ENCODE measurements around the gene MS4A18.
A peak's percentile ranks its signal among the peaks of the same experiment; 100 is the strongest.
"Not testable (repeated sequence)": the region's sequence is repeated elsewhere in the genome, so short reads cannot be mapped to it uniquely, and the experiment has no call there.

The MS4A18 gene

DNA sequence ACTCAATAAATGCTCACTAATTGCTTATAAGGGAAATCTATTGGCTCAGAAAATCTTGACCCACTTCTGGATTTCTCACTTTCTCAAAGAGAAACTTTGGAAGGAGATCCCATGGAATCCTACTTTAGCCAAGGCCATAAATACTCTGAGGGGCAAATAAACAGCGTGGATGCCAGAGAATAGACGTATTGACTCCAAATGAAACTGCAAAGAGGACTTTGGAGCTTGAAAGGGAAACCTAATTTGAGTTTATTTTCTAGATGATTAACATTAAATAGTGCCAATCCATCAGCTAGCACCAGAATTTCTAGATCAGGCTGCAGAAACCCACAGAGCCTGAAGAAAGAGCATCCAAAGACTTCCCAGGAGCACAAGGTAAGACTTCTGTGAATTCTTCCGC is at the start of gene MS4A18:
Gene MS4A18, plus strand, starts transcription at position 301 of the 400 bp plus-strand sequence.
- no peak for DNase-seq

DNA sequence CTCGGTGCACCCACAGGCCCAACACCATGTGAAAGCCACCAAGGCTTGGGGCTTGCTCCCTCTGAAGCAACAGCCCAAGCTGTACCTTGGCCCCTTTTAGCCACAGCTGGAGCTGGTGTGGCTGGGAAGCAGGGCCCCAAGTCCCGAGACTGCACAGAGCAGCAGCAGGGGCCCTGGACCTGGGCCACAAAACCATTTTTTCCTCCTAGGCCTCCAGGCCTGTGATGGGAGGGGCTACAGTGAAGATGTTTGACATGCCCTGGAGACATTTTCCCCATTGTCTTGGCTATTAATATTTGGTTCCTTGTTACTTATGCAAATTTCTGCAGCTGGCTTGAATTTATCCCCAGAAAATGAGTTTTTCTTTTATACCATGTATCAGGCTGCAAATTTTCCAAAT is 46.3 kb upstream of the MS4A18 start:
- not testable (repeated sequence) for DNase-seq

DNA sequence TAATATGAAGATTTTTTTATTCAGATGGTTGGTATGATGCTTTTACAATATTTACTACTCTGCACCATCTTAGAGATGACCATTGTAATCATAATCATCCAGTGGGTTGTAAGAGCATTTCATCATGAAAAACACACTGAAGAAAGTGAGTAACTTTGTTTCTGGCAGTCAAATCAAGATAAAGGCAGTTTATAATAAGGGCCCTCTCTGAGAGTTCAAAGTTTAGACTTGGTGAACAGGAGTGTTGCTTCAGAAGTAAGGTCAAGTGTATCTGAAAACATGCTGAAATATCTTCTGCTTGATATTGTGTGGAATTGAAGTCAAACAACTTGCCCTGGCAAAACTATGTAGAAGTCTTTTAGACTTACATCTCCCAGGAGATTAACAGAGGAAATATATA is 44.6 kb upstream of the MS4A18 start:
- DNase-seq, result no peak

DNA sequence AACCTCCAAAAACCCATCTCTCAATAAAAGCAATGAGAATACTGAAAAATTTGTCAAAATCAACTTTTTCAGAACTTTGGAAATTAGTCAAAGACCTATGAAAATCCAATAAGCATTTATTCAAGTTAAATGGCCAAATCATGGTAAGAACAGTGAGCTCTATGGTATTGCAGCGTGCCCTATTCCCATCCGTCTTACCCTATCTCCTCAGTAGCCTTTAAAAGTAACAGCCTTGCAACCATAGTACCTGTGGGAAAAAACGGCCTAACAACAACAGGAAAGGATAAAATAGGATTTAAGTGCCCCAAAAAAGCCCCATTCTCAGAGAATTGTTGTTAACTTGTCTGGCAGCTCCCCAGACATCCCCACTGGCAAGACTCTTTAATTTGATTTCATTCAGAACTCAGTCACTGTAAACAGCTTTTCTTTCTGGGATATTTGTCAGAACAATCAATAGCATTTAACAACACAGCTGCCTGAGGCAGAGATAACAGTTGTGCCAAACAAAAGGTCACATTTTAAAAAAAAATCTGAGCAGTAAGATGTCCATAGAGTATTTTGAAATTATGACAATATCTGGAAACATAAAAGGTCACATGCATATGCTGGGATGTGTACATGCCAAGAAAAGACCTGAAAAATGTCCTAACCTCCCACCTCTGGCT is 43.9 kb upstream of the MS4A18 start:
- DNase-seq, result no peak

DNA sequence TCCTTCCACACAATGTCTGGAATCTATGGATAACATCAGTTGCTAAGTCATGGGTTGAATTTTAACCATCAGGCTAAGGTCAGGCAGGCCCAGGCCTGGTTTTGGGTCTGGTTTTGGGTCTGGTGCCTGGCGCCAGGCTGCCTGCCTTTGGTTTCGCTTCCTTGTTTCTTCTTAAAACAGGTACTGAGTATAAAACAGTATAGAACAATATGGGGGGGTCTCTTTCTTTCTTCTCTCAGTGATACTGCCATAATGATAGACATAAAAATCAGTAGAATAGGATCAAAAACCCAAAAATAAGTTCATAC is 40.0 kb upstream of the MS4A18 start:
- DNase-seq, result not testable (repeated sequence)

DNA sequence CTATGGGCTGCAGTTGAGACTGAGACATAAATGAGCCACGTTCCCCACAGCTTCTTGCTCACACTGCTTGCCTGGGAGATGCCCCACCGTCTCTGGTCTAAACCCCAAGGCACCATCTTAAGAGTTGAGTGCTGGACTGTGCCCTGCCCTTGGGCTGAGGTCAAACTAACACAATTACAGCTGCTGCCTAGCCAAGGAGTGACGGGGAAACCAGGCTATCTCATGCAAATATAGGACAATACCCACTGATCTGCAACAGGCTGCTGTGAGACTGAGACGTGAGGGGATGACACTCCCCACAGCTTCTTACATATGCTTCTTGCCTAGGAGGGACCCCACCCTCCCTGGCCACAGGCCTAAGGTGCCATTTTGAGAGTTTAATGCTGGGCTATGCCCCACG is 32.9 kb upstream of the MS4A18 start:
- DNase-seq, result no peak

DNA sequence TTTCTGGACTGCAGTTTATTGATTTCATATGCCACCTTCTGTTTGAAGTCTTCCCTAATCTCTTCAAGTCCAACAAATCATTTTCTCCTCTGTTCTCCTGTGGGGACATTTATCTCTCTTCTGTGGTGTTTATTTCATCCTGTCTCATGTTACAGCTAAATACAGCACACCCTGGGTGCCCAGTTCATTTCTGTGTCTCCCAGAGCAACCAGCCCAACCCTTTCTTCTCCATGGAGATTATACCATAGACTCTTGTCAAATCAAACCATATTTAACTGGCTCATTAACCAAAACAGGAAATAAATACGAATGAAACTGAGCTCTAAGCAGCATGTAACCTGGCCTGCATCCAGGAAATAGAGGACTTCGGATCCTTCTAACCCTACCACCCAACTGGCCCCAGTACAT is 25.2 kb upstream of the MS4A18 start, which contains the start of gene MS4A8:
Gene MS4A8, plus strand, starts transcription at position 329 of the 408 bp plus-strand sequence. CDS start 1,249 bp downstream, outside the sequence.
- no peak for DNase-seq

DNA sequence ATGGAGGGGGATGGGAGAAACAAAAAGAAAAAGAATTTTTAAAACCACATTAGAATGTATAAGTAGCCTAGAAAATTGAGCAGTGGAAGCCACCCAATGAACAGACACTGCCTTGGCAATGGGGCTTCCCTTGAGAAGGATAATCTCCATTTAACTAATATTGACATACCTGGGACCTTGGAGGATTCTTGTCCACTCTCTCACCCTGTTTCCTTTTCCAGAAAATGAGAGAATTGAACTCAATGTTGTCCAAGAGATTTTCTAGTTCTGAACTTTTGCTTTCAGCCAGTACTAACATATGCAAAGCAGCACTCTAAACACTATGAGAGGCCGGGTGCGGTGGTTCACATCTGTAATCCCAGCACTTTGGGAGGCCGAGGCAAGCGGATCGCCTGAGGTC is 24.6 kb upstream of the MS4A18 start:
- DNase-seq, result no peak

DNA sequence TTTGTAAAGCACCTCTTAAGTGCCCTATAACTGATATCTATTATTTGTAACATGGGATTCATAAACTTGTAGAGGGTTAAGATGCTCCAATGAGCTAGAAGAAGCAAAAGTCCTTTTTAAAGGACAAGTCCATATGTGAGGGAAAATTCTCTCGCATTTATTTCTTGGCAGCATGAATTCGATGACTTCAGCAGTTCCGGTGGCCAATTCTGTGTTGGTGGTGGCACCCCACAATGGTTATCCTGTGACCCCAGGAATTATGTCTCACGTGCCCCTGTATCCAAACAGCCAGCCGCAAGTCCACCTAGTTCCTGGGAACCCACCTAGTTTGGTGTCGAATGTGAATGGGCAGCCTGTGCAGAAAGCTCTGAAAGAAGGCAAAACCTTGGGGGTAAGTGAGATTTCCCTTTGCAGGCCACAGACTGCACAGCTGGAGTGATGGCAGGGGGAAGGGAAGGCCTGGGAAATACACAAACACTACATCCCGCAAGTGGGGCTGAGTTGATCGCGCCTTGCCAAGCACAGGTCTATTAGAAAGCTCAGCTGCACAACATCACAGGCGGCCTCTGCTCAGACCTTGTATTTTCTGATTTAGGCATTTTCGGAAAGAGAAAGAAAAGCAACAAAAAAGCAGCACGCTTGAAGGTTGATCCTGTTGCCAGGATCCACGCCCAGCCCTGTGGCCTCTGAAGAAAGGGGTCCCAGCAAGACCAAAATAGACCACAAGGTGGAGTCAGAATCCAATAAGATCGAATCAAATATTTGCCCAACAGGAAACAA is 23.6 kb upstream of the MS4A18 start:
- DNase-seq, result no peak

DNA sequence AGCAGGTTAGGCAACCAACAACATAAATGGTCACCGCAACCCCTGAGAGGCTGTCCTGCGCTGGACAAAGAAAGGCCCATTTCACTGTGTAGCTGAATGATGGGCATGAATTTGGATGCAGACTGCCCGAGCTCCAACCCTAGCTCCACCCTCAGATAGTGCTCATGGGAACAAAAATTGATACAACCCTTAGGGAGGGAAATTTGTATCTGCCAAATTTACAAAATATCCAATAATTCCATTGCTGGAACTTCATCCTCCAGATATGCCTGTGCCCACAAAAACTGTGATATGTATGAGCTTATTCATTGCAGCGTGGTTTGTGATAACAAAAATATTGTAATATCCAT is 23.1 kb upstream of the MS4A18 start:
- DNase-seq, result no peak

DNA sequence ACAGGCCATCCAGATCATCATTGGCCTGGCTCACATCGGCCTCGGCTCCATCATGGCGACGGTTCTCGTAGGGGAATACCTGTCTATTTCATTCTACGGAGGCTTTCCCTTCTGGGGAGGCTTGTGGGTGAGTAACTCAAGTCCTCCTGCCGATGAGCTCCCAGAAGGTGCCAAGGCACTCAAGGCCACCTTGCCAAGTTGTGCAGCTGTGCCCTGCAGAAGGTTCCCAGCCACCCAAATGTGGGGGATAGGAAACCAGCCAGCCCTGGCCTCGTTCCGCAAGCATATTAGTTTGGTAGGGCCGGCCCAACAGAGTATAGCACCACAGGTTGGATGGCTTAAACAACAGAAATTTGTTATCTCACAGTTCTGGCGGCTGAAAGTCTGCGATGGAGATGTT is 21.1 kb upstream of the MS4A18 start:
- no peak for DNase-seq

DNA sequence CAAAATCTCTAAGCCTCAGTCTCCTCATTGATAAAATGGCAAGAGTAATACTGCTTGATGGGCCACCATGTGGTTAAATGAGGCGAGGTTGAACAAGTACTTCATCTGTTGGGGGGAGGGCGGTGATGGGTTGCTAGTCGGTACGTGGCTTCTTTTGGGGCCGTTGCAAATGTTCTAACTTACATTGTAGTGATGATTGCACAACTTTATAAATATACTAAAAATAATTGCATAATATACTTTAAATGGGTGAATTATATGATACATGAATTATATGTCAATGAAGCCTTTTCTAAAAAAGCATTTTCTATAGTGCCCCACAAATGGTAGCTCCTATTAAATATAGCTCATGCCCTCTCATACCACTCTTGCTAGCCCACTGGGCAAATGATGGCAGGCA is 18.6 kb upstream of the MS4A18 start:
- no peak for DNase-seq

DNA sequence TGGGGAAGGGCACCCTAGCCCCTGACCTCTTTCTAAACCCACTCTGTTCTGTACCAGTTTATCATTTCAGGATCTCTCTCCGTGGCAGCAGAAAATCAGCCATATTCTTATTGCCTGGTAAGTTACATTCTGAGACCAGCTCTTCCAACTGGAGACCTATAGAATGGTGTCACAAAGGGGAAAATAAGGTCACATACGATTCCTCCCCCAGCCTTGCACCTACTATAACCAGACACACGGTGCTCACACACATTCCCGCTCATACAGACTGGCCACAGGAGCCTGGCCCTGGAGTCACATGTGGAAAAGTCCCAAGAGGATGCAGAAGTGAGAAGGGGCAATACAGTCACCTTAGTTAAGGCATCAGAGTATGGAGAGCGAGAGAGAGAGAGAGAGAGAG is 17.6 kb upstream of the MS4A18 start:
- DNase-seq, result no peak

DNA sequence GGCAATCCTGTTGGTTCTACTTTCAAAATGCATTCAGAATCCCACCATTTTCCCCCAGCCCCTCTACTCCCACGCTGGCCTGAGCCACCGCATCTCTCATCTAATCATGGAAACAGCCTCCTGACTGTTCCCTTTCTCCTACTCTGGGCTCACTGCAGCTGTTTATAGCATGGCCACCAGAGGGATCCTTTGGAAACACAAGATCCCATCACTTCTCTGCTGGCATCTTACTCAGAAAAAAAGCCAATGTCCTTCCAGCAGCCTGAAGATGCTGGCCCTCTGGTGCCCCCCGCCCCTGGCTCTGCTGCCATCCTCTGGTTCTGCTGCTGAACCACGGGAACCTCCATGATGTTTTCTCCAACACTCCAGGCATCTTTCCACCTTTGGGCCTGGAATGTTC is 14.0 kb upstream of the MS4A18 start:
- no peak for DNase-seq

DNA sequence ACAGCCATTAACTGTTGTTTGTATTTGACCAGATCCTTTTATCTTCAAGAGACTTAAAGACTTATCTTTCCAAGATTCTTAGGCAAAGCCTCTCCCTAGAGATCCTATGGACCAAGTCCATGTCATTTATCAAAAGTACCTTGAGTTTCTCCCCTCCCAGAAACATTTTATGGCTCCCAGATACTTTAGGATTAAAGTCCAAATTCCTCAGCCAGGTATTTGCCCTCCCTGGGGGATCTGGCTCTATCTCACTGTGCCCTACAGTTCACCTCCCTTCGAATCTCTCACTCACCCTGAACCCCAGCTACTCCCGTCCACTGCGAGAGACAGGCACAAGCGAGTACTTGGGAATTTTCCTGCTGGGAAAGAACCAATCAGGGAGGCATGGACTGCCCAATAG is 13.2 kb upstream of the MS4A18 start:
- no peak for DNase-seq

DNA sequence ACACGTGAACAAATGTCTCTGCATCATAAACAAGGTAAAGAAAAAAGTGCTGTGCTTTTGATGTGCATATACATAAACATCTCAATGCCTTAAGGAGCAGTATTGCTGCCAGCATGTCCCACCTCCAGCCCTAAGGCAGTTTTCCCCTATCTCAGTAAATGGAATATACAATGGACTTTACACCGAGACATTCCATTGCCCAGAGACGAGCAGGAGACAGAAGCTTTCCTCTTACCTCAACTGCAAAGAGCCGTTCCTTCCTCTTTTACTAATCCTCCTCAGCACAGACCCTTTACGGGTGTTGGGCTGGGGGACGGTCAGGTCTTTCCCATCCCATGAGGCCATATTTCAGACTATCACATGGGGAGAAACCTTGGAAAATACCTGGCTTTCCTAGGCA is 11.1 kb upstream of the MS4A18 start:
- not testable (repeated sequence) for DNase-seq

DNA sequence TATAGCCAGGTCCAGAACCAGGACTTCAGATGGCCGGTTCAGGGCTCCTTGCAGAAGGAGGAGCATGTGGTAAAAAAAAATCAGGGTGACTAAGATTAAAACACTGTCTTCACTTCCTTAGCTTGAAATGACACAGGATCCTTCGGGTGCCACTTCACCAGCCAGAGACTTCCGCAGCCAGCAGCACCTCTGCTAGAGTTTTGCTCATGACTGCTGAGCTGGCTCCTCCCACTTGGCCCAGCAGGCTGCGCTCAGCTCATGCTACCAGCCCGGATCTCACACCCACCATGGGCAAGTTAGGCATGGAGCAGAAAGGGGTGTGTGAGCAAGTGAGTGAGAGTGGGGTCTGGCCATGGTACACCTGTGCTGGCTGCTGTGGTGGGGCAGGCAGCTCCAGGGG is 6.6 kb upstream of the MS4A18 start:
- DNase-seq, result peak; percentile 2 to 27

DNA sequence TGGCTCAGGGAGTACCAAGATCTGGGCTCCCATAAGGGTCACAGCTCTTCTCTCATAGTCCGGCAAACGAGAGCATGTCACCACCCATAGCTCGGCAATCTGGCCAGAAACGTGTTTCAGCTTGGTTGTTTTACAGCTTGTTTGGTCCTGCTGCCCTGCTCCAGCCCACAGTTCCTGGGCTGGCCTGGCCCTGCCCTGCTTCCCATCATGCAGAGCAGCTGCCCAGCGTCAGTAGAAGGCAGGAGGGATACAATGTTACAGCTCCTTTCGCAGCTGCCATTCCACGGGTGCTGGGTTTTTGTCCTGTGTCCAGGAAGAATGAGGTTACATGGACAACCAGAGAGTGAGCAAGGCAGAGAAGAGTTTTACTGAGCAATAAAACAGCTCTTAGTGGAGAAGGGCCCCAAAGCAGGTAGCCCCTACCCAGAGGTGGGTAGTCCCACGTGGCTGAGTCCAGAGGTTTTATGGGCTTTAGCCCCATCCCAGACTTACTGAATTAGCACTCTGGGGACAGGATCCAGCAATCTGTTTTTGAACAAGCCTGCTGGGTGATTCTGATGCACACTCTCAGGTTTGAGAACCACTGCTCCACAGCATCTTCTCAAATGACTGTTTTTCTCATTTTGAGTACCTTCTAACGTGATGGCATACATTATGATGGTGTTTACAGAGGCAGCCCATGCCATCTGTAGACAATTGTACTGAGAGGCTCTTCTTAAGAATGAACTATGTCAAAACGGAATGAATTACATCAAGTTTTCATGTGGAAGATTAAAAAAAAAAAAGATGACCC is 5.8 kb upstream of the MS4A18 start:
- no peak for DNase-seq

DNA sequence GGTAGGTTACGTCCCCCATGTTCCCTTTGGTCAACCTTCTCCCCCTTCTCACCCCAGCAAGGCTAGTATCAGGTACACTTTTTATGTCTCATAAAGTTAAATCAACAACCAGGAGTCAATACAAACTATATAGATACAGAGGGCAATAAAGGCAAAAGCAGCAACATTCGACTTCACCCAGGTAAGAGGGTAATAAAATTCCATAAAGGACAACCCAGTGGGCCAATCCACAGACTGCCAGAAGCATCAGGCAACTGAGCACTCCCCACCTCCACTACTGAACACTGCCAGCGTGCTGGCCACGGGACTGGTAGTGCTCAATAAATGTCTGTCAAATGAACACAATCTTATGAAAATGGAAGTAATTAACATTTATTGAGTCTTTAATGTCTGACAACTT is 5.1 kb upstream of the MS4A18 start:
- DNase-seq, result no peak

DNA sequence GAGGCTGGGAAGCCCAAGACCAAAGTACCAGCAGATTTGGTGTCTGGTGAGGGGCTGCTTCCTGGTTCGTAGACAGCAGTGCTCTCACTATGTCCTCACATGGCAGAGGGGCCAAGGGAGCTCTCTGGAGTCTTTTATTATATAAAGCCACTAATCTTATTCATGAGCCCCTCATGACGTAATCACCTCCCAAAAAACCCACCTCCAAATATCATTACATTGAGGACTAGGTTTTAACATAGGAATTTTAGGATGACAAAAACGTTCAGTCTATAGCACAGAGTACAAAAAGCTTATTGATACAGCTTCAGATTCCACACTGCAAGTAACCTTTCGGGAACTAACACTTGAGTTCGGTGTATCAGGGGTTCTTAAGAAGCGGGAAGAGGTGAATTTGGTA is 4.1 kb upstream of the MS4A18 start:
- DNase-seq, result no peak

DNA sequence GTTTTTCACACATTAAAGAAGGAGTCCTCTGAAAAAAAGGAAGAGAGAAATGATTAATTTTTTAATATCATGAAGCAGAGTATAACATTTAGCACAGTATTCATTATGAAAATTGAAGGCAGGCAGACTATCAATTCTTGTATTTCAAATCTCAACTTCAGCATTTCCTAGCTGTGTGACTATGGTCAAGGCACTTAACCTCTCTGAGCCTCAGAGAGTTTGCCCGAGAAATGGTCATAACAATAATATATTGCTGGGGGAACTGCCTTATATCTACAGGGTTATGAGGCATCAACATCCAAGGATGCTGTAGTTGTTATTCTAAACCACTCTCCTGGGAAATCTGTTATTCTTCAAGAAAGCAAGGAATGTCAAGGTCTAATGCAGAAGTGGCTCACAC is 1.1 kb downstream of the MS4A18 start:
- DNase-seq, result no peak

DNA sequence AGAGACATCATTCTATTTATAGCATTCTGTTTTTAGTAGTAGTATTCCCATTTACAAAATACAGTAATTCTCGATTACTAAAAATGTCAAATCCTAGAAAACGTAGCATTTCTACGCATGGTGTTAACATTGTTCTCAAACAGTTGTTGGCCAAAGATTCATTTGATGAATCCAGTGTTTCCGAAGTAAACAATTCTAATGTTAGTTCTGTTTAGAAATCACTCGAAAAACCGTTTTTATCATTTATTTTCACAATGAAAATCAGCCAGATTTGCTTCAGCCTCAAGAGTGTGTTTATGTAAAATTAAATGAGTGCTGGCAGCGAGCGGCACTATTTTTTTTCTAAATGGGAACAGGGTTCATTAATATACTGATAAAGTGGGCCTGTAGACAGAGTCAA is 7.1 kb downstream of the MS4A18 start:
- DNase-seq, result no peak

DNA sequence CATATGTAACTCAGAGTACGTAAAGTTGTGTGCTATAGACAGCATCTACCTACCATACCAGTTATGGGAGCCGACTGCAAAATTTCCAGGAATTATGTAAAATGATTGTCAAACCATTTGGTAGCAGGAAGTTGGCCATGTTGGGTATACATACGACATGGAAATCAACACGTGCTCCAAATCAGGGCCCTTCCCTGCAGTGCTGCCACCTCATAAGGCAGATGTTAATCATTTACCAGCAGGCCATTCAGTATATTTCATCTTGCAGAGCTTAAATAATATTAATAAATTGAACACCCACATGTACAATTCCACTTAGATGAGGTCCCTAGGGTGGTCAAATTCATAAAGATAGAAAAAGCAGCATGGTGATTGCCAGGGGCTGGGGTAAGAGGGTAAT is 9.8 kb downstream of the MS4A18 start:
- no peak for DNase-seq

DNA sequence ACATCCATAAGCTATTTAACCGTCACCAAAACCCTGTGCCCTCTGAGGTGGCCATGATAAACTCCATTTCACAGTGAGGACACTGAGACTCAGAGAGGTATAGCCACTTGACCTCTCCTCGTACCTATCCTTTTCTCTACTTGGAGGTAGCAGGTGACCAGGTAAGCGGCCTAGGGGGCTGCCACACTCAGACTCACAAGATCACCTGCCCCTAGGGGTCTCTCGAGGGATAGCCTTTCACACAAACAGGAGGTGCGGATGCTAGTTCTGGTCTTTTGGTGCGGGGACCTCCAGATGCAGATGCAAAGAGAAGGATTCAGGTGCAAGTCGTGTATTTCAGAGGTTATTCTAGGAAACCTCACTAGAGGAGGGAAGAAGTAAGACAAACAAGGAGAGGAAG is 14.6 kb downstream of the MS4A18 start:
- DNase-seq, result no peak
